GM12878 (cell line): Measurements from ENCODE around the gene DUSP7. TPM values are rescaled to one million over a fixed set of nuclear protein-coding genes. Genes with fewer than 3 reads are reported as not detected.

Experiments used
- ATAC-seq: fragments of 200-7000 bp; cut with Tn5 transposase; 3 replicates; pipeline ENCODE4 v1.9.1; 2020; ENCODE audit warnings: mild to moderate bottlenecking, moderate library complexity
- BruUV-seq: library from RNA; stranded (reverse); fragments of 400-500 nt; replicated peaks from 2 replicates; lab custom pipeline; 2021; lab: Mats Ljungman, UMichigan
- CTCF ChIA-PET: fragments of 300-600 bp; sonication (Branson Sonifier 250); formaldehyde crosslinking; extraction: SDS; loops from one replicate; lab custom pipeline; 2021; ENCODE audit warnings: inconsistent platforms; lab: Yijun Ruan, JAX
- POLR2A ChIA-PET: fragments of 350-600 bp; formaldehyde crosslinking; extraction: SDS; loops from one replicate; lab custom pipeline; 2021; ENCODE audit warnings: inconsistent platforms; lab: Charles Lee
- RAD21 ChIA-PET: fragments of 300-600 bp; sonication (Branson Sonifier 250); formaldehyde crosslinking; loops from one replicate; lab custom pipeline; 2023; ENCODE audit warnings: antibody characterized with exemption; ENCODE audit not compliant: unreplicated experiment; lab: Charles Lee
- SMC1A ChIA-PET: fragments of 300-600 bp; sonication (Branson Sonifier 250); formaldehyde crosslinking; loops from one replicate; lab custom pipeline; 2023; ENCODE audit not compliant: unreplicated experiment, uncharacterized antibody; lab: Charles Lee
- DNase-seq: peaks from one replicate; pipeline ENCODE4 v3.0.0-alpha.2; 2011; ENCODE audit warnings: low read depth, low spot score
- FAIRE-seq: peaks from 3 replicates; lab custom pipeline; 2011; peaks lifted over from hg19 to GRCh38; lab: Jason Lieb, UNC
- H2AFZ ChIP-seq: 2 replicates; pipeline ENCODE4 v1.6.0; 2011; ENCODE audit warnings: low read depth, low read length, control low read depth; ENCODE audit not compliant: control insufficient read depth
- H3K27ac ChIP-seq: 2 replicates; pipeline ENCODE4 v1.5.1; 2011; ENCODE audit warnings: control low read depth; ENCODE audit not compliant: control insufficient read depth, insufficient read depth
- H3K27me3 ChIP-seq, 2 experiments: replicated peaks in 1 of 2; 2 replicates each; pipeline versions ENCODE4 v1.6.0 to v1.6.1; 2011; ENCODE audit warnings: low read length in 1 of 2; ENCODE audit not compliant: control insufficient read depth in 2 of 2, insufficient read depth in 2 of 2
- H3K36me3 ChIP-seq, 2 experiments: 2 replicates each; pipeline ENCODE4 v1.5.1; 2011; ENCODE audit warnings: low read length in 1 of 2; ENCODE audit not compliant: control insufficient read depth in 2 of 2, insufficient read depth in 2 of 2
- H3K4me1 ChIP-seq: 2 replicates; pipeline ENCODE4 v1.6.1; 2011; ENCODE audit warnings: mild to moderate bottlenecking, low read length, moderate library complexity, mixed read lengths; ENCODE audit not compliant: control insufficient read depth, insufficient read depth
- H3K4me2 ChIP-seq: 2 replicates; pipeline ENCODE4 v1.6.0; 2011; ENCODE audit warnings: control low read depth; ENCODE audit not compliant: control insufficient read depth, insufficient read depth
- H3K4me3 ChIP-seq: fragments of 200-600 bp; sonication (generic); 2 replicates; pipeline ENCODE4 v1.5.1; 2016
- H3K79me2 ChIP-seq: 2 replicates; pipeline ENCODE4 v1.6.0; 2011; ENCODE audit warnings: low read length; ENCODE audit not compliant: control insufficient read depth, insufficient read depth
- H3K9ac ChIP-seq: 2 replicates; pipeline ENCODE4 v1.8.0; 2011; ENCODE audit warnings: low read length, control low read depth, mixed read lengths; ENCODE audit not compliant: control insufficient read depth, insufficient read depth
- H3K9me3 ChIP-seq: replicated peaks from 3 replicates; pipeline ENCODE4 v1.5.1; 2011; ENCODE audit warnings: mild to moderate bottlenecking, low read length; ENCODE audit not compliant: control insufficient read depth, insufficient read depth
- H4K20me1 ChIP-seq: 2 replicates; pipeline ENCODE4 v1.6.0; 2011; ENCODE audit not compliant: control insufficient read depth, insufficient read depth
- E4F1 ChIP-seq: fragments of 450-650 bp; IDR thresholded peaks from 2 replicates; pipeline ENCODE4 v1.6.1; 2018; ENCODE audit warnings: borderline replicate concordance, mild to moderate bottlenecking; ENCODE audit not compliant: partially characterized antibody
- STAT3 ChIP-seq: IDR thresholded peaks from 2 replicates; pipeline ENCODE4 v1.6.1; 2011; ENCODE audit warnings: low read depth, low read length, improper control_type of control experiment
- SUPT20H ChIP-seq: IDR thresholded peaks from 2 replicates; pipeline ENCODE4 v1.6.1; 2011; ENCODE audit warnings: low read depth, mild to moderate bottlenecking, low read length, moderate library complexity, borderline replicate concordance; ENCODE audit not compliant: control insufficient read depth
- WGBS: methylation state at CpG from one replicate; pipeline ENCODE4 v1.1.6; 2016; ENCODE audit warnings: low lambda C conversion rate; ENCODE audit not compliant: insufficient replicate concordance, insufficient coverage; ENCODE audit errors: missing lambda C conversion rate; 5-methylcytosine and 5-hydroxymethylcytosine counted together
- in situ Hi-C: fragments of 300-500 bp; cut with MboI; formaldehyde crosslinking; loops from 9 replicates; pipeline ENCODE4 v1.14.3; 2018; ENCODE audit warnings: mixed read lengths
- intact Hi-C: fragments of 100-400 bp; cut with micrococcal nuclease; formaldehyde crosslinking; loops from one replicate; pipeline ENCODE4 v1.14.2; 2022; ENCODE audit not compliant: unreplicated experiment
- polyA plus RNA-seq, 11 experiments: library from polyadenylated mRNA; depleted of rRNA in 4 of 11; unstranded in 6 of 11; stranded (reverse) in 5 of 11; fragments of >200 nt; fragmentation: Nextera tagmentation in 4 of 11; fragmentation: Illumina TruSeq in 1 of 11; extraction: Ambion mirVana in 4 of 11; extraction: Trizol in 1 of 11; gene quantifications; 1 replicate in 1 of 11; 2 replicates in 10 of 11; pipeline versions ENCODE4 v1.2.1 to v1.2.3, GENCODE V29; 2011 to 2016; ENCODE audit warnings: inconsistent platforms in 2 of 11, missing spikeins in 2 of 11, low read depth in 1 of 11
- total RNA-seq, 4 experiments: library from RNA; depleted of rRNA in 3 of 4; stranded (reverse); fragments of >200 nt in 3 of 4; fragmentation: Illumina TruSeq in 1 of 4; extraction: Trizol in 1 of 4; gene quantifications; 2 replicates each; pipeline versions ENCODE4 v1.2.1 to v1.2.3, GENCODE V29; 2013 to 2021

DUSP7 gene
- total and polyA plus RNA-seq, 10 of the 15 experiments (the other 5 are each of a cell fraction or from before 2014, with no cell fraction given): 0.73 to 17.0 (median 7.9) TPM

GRCh38 chr3:52032702-52033408 lies 23.5 kb downstream of the DUSP7 start:
- 61% methylated on average over 11 of the region's 11 CpGs for WGBS
- in situ Hi-C loops: no loop called here

More at GRCh38 chr3:52032702-52033408, 23.5 kb downstream of the DUSP7 start:
- H4K20me1 ChIP-seq: no peaks in the 10 kb centered on the region
- H3K9ac ChIP-seq: no peak overlapping the region
- TF ChIP-seq SUPT20H (no peak), E4F1 (no peak), STAT3 (no peak)
- no peaks in the 10 kb centered on the region for H3K36me3 ChIP-seq
- POLR2A ChIA-PET: interaction anchor here (0.9 to 1.0 kb wide), 2 partner anchors 9 to 19 kb away, joined by 4 to 5 read pairs; no protein-coding TSS in a partner anchor
- H3K79me2 ChIP-seq: no peaks in the 10 kb centered on the region
- CTCF ChIA-PET: interaction anchor here (0.7 to 1.4 kb wide), 3 partner anchors 20 to 112 kb away, joined by 3 to 4 read pairs (median 3); no protein-coding TSS in a partner anchor
- BruUV-seq: no TSS peak
- no peaks in the 10 kb centered on the region; the same call in 2 of the 3 replicates for H3K9me3 ChIP-seq
- no peak overlapping the region for H3K4me2 ChIP-seq
- DNase-seq: no peak
- FAIRE-seq: no peak
- no peak for ATAC-seq
- intact Hi-C loops: no loop called here
- peaks cover 7% of the 10 kb centered on the region; the same call in 1 of the 2 replicates for H3K4me1 ChIP-seq
- SMC1A ChIA-PET: interaction anchor here (0.9 to 1.2 kb wide), 2 partner anchors 9 to 21 kb away, joined by 3 to 5 read pairs; no protein-coding TSS in a partner anchor
- no peak overlapping the region for H2AFZ ChIP-seq
- no peak overlapping the region for H3K27ac ChIP-seq
- RAD21 ChIA-PET: no interaction called here
- H3K4me3 ChIP-seq: no peak overlapping the region
- no peaks in the 10 kb centered on the region for H3K27me3 ChIP-seq
